NOMO-1 treated with dmso at 0.1 percent for 144 hours (cell line): ENCODE results near the gene KLK11.
"Not testable (repeated sequence)": the region's sequence is repeated elsewhere in the genome, so short reads cannot be mapped to it uniquely, and the experiment has no call there.

Experiments
- DNase-seq: peaks from one replicate; lab custom pipeline; 2025; ENCODE audit not compliant: unreplicated experiment; lab: John Stamatoyannopoulos, UW

The KLK11 gene

DNA sequence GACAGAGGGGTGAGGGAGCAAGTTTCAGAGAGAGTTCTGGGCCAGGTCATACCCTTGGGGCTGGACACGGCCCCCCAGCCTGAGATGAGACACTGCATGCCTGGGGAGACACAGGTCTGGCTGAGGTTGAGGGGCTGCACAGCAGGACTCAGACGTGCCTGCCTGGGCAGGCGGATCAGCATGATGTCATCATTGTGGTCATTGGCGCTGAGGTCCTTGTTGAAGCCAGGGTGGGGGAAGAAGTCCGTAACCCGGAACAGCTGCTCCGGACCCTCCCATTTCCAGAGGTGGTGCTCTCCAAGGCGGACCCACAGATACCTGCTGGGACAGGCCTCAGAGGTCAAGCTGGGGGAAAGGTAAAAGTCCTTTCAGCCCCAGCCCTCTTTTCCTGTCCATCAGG, 20.0 kb downstream of the KLK11 start:
- no peak for DNase-seq

DNA sequence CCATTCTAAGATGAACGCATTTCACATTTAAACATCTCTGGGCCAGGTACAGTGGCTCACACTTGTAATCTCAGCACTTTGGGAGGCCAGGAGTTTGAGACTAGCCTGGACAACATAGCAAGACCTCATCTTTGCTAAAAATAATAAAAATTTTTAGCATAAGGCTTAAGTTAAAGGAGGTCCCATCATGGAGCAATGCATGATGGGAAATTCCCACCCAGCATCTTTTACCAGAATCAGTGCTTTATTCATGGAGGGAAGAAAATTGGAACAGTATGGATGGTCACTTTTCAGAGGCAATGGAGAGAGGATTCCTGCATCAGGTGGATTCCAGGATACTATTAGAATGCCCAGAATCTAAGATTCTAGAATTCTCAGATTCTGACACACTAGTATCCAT, 21.2 kb downstream of the KLK11 start:
- DNase-seq: no peak

DNA sequence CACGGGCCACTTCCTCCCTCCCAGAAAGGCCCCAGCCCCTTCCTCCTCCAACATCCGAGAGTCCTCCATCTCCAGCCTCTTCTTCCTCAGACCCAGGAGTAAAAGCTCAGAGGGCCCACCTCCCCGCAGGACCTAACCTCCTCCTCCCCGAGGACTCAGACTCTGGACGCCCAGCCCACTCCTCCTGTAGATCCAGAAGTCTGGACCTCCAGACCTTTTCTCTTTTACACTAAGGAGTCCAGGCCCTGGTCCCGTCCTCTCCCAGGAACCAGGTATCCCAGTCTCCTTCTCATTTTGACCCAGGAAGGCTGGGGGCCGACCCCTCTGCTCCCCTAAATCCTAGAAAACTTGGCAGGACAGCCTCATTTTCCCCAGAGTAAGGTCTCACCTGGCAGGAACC, 23.1 kb downstream of the KLK11 start:
- DNase-seq: no peak

DNA sequence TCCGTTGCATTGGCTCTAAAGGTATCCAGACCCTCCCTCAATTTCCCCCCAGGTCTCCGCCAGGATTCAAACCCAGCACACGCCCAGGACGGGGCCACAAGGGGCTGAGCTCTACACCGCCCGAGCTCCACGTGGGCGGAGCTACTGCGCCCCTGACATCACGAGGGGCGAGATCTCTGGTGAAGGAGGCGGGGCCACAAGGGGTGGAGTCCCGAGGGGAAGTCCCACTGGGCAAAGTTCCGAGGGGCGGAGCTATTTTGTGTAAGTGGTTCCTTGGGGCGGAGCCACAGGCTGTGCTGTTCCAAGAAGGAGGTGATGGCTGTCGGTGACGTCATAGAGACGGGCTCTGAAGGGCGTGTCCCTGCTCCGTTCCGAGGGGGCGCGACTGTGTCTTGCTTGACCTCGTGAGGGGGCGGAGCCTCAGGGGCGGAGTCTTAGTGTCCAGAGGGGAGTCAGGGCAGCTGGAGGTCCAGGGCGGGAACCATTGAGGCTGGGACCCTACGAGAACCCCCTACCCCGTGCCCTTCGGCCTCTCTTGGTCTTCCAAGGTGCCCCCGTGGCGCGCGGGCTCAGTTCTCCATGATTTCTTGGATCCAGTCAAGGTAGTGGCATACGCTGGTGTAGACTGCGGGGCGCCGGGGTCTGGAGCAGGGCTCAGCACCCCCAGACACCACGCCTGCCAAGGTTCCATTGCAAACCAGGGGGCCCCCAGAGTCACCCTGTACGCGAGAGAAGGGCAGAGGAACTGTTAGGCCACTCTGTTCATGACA, 23.7 kb downstream of the KLK11 start:
- DNase-seq: no peak

DNA sequence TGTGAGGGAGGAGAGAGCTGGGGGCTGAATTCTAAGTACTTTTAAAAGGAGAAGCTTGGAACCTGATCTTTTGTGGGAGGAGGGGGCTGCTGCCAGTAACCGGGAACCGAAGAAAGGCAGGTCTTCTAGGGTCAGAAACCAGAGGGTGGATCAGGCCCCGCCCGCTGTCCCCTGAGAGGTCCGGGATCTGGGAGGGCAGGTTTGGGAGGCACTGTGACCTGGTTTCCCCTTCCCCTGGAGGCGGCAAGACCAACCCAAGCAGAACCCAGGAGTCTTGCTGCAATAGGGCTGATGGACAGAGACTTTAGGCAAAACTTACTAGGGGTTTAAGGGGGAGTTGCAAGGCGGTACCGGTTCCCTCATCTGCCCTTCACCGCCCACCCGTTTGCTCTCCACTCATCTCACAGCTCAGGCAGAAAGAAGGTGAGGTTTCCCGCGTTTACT, 24.3 kb downstream of the KLK11 start:
- no peak for DNase-seq

DNA sequence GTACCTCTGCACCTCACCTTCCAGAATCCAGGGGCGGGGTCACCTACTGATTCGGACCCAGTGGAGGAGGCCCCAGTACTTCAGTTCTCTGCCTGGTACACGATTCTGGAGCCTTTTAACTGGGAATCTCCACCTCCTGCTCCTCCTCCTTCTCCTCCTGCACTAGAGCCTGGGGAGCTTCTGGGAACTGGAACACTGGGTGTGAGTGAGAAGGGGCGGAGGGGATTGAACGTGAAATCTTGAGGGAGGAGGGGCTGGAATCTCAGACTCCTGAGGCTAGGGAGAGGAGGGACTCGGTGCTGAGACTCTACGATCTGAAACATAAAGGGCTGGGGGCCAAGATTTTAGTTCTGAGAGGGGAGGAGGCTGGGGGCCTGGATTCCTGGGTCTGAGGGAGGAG, 24.9 kb downstream of the KLK11 start, which contains the start of gene KLK8:
Gene KLK8 (minus strand): TSS at position 90 of the 400 bp plus-strand sequence. CDS start 437 bp downstream, outside the sequence.
- no peak for DNase-seq

DNA sequence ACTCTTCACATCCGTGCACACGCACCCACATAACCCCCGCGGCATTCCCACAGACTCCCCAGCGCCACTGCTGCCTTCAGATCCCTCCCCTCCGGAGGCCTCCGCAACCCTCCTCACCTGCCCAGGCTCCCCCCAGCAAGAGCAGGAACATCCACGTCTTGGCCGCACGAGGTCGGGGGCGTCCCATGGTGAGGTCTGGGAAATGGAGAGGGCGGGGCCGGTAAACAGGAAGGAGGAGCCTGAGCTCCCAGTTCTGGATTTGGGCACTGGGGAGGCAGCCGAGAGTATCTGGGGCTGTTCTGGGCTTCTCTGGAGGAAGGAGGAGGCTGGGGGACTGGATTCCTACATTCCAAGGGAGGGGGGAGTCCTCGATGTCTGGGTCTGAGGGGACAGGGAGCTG, 25.4 kb downstream of the KLK11 start:
- DNase-seq: no peak

DNA sequence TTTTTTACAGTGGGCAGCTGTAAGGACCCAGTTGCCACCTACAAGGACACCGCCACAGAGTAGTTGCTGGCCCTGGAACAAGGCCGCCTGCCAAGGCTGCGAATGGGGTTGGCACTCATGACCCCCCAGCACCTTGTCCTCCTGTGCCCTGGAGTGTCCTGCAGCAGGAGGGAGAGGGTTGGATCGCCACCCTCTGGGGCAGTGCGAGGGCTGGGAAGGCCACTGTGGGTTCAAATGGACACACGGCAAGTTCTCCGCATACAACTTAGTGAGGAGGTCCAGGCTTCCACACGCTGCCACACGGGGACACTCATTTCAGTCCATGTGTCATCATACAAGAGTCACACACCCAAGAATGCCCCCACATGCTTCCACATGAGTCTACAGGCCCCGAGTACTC, 26.0 kb downstream of the KLK11 start:
- DNase-seq: no peak

DNA sequence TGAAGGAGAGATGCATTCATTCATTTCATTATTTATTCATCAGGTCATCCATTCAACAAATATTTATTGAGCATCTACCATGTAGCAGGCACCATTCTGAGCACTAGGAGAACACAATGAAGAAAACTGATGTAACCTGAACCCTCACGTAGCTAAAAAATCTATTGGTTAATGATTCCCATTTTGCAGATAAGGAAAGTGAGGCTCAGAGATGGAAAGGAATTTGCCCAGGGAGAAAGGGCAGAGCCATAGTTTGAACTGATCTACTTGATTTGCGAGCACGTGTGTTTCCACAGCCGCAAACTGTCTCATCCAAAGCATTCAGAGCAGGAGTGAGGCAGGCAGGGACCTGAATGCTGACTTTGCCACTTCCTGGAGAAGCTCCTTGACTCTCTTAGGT, 27.7 kb downstream of the KLK11 start:
- DNase-seq: no peak

DNA sequence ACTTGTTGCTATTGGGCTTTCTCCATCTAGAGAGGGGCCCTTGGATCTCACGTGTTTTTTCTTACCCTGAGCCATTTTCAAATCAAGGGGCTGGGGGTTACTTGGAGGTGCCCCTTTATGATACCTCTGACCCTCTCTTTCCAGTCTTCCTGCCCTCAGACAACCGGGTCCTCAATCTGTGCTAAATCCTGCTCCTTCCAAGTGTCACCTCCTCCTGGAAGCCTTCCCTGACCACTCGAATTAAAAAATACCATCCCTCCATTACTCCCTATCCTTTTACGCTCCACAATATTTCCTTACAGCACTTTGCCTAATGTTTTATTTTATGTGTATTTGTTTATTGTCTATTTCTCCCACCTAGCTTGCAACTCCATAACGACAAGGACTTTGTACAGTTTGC, 28.4 kb downstream of the KLK11 start:
- no peak for DNase-seq

DNA sequence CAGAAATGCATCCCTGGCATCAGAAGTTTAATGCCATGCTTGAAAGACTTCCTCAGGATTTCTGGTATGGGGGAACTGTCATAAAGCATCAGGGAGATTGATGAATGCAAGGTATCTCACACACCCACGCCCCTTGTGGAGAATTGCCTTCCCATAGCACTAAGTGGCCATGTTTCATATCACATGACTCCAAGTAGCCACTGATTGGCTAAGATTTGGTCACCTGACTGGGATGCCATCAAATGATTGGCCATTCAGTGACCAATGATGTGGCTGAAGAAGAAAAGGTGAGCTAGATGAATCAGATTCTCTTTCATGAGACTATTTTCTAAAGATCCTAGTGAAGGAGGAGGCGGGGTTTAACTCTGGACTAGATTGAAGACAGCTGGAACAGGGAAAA, 32.3 kb downstream of the KLK11 start:
- DNase-seq: no peak

DNA sequence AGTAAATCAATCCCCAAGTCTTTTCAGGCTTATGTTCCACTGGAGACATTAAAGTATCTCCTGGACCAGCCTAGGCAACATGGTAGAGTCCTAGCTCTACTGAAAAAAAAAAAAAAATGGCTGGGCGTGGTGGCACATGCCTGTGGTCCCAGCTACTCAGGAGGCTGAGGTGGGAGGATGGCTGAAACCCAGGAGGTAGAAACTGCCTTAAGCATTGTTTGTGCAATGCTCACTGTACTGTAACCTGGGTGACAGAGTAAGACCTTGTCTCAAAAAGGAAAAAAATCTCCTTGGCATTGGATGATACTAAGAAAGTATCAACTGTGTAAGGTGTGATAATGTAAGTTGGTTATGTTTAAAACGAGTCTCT, 33.8 kb downstream of the KLK11 start:
- DNase-seq: no peak

DNA sequence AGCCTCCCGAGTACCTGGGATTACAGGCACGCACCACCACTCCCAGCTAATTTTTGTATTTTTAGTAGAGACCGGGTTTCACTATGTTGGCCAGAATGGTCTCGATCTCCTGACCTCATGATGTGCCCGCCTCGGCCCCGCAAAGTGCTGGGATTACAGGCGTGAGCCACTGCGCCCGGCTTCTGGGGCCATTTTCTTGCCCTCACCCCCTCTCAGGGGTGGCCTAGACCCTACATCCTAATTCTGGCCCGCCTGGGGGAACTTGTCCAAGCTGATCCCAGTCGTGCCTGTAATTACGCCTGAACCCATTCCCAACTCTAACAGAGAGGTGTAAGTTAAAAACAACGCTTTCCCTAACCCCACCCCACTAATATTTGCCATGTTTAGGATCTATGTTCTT, 42.0 kb downstream of the KLK11 start:
- not testable (repeated sequence) for DNase-seq

DNA sequence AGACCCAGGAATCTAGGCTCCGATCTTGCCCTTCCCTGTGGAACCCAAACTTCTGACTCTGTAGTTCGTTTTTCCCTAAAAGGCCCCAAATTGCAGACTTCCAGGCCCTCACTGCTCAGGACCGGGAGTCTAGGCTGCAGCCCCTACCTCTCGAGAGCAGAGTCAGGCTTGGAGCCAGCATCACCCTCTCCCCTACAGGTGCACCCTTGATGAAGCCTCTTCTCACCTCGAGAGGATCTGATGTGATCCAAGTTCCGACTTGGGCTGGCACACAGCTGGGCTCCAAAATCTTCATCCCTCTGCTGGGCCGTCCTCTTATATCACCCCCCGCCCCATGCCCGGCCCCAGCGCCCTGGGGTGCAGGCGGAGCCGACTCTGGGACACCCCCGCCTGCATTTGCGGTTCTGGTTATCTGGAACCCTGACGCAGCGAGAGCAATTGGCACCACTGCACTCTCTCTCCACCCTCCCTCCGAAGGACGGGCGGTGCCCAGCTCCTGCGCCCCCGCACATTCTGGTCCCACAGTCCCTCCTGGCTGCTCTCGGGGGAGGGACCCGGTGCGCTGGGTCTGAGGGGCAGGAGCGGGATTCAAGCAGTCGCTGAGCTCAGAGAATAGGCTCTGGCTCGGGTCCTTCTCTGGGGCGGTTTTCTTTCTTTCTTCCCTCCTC, 42.7 kb downstream of the KLK11 start, which contains the start of gene KLK7:
Gene KLK7 (minus strand): TSS at position 293 of the 668 bp plus-strand sequence. CDS start 1,518 bp downstream, outside the sequence.
- DNase-seq: no peak

DNA sequence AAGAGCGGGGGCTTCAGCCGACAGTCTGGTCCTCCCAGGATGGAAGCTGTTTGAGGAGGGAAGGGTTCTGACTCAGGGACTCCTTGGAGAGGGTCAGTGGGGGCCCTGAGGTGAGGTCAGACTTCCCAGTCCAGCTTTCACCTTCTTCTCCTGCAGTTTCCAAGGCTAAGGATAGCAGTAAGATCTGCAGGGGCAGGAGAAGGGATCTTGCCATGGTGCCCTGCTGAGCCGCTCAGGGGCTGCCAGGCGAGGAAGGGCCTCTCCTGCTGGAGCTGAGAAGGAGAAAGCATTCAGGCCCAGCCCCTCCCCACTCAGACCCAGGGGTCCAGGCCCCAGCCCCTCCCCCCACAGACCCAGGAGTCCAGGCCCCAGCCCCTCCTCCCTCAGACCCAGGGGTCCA, 44.2 kb downstream of the KLK11 start:
- DNase-seq: no peak

DNA sequence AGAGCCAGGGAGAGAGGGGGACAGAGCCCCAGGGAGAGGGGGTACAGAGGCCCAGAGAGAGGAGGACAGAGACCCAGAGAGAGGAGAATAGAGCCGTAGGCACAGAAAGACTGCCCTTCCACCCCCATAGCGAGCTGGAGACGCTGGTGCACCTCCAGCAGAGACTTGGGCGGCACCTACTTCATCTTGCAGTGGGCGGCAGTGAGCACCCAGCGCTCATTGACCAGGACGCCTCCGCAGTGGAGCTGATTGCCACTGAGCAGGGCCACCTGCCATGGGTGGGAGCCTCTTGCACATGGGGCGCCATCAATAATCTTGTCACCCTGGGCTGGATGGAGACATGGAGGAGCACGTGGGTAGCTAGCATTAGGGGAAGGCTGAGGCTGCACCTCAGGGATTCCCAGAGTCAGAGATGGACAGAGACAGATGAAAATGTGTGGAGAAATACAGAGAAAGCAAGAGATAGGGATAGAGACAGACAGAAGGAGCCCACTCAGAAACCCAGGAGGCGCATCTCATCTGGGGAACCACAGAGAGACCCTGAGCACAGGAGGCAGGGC, 44.7 kb downstream of the KLK11 start:
- no peak for DNase-seq

DNA sequence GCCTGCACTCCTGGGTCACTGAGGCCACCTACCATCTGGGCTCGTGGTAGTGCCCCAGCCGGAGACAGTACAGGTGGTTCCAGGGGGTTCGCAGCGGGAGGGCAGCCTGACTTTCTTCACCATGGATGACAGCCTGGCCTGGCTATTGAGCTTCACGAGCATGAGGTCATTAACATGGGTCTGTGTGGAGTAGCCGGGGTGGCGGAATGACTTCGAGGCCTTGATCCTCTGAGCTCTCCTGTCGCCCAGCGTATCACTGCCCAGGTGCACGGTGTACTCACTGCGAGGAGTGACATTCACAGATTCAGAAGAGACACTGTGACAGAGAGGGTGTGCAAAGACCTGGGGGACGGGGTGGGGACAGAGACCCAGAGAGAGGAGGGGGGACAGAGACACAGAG, 46.2 kb downstream of the KLK11 start:
- DNase-seq: no peak

DNA sequence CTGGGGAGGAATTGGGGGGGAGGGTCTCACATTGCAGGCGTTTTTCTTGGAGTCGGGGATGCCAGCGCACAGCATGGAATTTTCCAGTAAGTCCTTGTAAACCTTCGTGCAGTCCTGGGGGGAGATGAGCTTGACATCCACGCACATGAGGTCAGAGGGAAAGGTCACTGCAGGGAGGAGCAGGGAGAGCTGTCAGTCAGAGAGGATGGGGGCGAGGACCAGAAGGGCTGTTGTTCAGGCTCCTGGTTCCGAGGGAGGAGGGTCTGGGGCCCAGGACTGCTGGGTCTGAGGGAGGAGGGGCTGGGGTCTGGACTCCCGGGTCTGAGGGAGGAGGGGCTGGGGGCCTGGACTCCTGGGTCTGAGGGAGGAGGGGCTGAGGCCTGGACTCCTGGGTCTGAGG, 46.7 kb downstream of the KLK11 start:
- no peak for DNase-seq

DNA sequence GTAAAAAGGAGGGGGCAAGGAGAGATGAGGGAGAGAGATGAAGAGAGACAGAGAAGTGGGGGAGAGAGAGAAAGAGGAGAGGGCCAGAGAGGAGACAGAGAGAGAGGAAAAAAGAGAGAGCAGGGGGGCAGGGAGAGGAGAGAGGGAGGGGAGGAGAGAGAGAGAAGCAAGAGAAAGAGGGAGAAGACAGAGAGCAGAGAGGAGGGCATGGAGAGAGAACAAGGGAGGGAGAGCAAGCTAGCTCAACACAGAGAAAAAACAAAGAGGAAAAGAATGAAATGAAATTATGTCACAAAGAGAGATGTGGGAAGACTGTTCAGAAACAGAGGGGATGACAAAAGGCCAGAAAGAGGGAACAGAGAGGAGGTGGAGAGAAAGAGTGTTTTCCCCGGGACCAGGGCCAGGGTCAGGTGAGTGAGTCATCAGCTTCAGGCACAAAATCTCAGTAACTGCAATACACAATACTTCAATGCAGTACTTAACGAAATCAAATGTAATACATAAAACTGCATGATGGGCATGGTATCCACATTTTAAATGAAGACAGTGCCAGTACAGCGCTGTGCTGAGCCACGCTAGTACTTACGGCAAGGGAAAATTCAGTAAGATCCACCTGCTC, 47.5 kb downstream of the KLK11 start:
- DNase-seq: no peak

DNA sequence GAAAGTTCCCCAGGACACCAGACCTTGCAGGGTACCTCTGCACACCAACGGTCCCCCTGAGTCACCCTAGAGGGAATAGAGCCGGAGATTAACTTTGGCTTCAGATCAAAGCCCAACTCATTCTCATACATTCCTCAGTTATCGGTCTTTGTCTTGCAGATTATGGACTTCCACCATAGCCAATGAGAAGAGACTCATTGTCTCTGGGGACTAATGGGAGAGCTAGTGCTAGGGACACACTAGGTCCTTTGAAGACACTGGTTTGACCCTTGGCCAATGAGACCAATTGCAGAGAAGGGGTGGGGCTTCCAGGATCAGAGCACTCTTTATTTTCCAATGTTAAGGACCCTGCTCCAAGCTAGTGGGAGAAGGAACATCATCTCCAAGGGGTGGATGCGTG, 48.8 kb downstream of the KLK11 start:
- no peak for DNase-seq

DNA sequence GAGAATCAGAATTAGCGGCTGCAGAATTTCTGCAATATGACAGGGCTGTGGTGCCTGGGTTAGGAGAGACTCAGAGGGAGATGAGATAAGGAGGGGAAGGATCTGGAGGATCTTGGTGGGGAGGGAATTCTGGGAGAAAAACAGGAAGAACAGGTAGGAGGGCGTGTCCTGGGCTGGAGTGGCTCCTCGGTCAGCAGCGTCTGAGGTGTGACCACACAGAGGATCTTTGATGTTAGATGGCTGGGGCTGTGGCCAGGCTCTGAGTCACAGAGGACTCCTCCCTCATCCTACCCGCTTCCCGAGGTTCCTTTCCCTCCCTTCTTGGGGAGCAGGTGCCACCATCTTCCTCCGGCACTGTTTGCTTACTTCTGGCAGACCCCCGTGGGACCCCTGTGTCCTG, 50.6 kb downstream of the KLK11 start:
- DNase-seq: no peak
